ENCODE measurements around the gene CFAP100. TPM values are rescaled to one million over a fixed set of nuclear protein-coding genes. Genes with fewer than 3 reads are reported as not detected.

The CFAP100 gene
- total RNA-seq, 1 donor from 2014 or later, result not detected

GRCh38 chr3:126452213-126452612, 57.5 kb downstream of the CFAP100 start:
- peaks cover 5% of the 10 kb centered on the region for H3K36me3 Mint-ChIP-seq (ENCODE audit: low read depth, unreplicated experiment)
- no peak overlapping the region for H3K27ac Mint-ChIP-seq (ENCODE audit: unreplicated experiment)
- Histone ChIP-seq H4K20me1 (ENCODE audit: insufficient read depth, low read length) (peaks cover 50% of the 10 kb centered on the region), H3K27ac (ENCODE audit: low read depth, low read length) (no peak overlapping the region), H3K4me2 (ENCODE audit: low read length) (no peak overlapping the region), H3K27me3 (ENCODE audit: insufficient read depth, low read length) (no peaks in the 10 kb centered on the region), H3K36me3 (ENCODE audit: insufficient read depth, low read length) (peaks cover 12% of the 10 kb centered on the region), H3K4me3 (ENCODE audit: insufficient read depth, low read depth, low read length) (no peak overlapping the region), H3K9me3 (ENCODE audit: insufficient read depth, low read depth, low read length) (no peaks in the 10 kb centered on the region), H3K9ac (ENCODE audit: low read length) (no peak overlapping the region), H2AFZ (ENCODE audit: low read depth, low read length) (no peak overlapping the region), H3K4me1 (ENCODE audit: insufficient read depth, low read length) (no peaks in the 10 kb centered on the region), H3K79me2 (ENCODE audit: insufficient read depth, low read length) (peaks cover 15% of the 10 kb centered on the region)
- H3K4me1 Mint-ChIP-seq (ENCODE audit: low read depth, unreplicated experiment), result peaks cover 4% of the 10 kb centered on the region
- no peak for TF ChIP-seq EZH2 (IDR thresholded peaks at IDR 0.05; ENCODE audit: insufficient read depth, low read length)
- no peak for TF ChIP-seq CTCF (IDR thresholded peaks at IDR 0.05; ENCODE audit: insufficient read depth, low read depth, low read length)
- H3K4me3 Mint-ChIP-seq (ENCODE audit: unreplicated experiment), result no peak overlapping the region
- no peaks in the 10 kb centered on the region for H3K27me3 Mint-ChIP-seq (ENCODE audit: low read depth, unreplicated experiment)
- DNase-seq (ENCODE audit: low read depth) (no peak), FAIRE-seq (no peak)
- H3K9me3 Mint-ChIP-seq (ENCODE audit: unreplicated experiment), result no peaks in the 10 kb centered on the region

GRCh38 chr3:126454025-126454424, 59.3 kb downstream of the CFAP100 start:
- Histone ChIP-seq H3K27ac (ENCODE audit: low read depth, low read length) (no peak overlapping the region), H3K79me2 (ENCODE audit: insufficient read depth, low read length) (peaks cover 24% of the 10 kb centered on the region), H4K20me1 (ENCODE audit: insufficient read depth, low read length) (peaks cover 63% of the 10 kb centered on the region), H3K4me3 (ENCODE audit: insufficient read depth, low read depth, low read length) (no peak overlapping the region), H3K9ac (ENCODE audit: low read length) (no peak overlapping the region), H3K36me3 (ENCODE audit: insufficient read depth, low read length) (peaks cover 14% of the 10 kb centered on the region), H3K4me1 (ENCODE audit: insufficient read depth, low read length) (no peaks in the 10 kb centered on the region), H3K27me3 (ENCODE audit: insufficient read depth, low read length) (no peaks in the 10 kb centered on the region), H3K9me3 (ENCODE audit: insufficient read depth, low read depth, low read length) (no peaks in the 10 kb centered on the region), H2AFZ (ENCODE audit: low read depth, low read length) (no peak overlapping the region), H3K4me2 (ENCODE audit: low read length) (no peak overlapping the region)
- DNase-seq (ENCODE audit: low read depth) (no peak), FAIRE-seq (no peak)
- peaks cover 5% of the 10 kb centered on the region for H3K36me3 Mint-ChIP-seq (ENCODE audit: low read depth, unreplicated experiment)
- H3K27me3 Mint-ChIP-seq (ENCODE audit: low read depth, unreplicated experiment), result no peaks in the 10 kb centered on the region
- no peak overlapping the region for H3K4me3 Mint-ChIP-seq (ENCODE audit: unreplicated experiment)
- TF ChIP-seq EZH2 (IDR thresholded peaks at IDR 0.05; ENCODE audit: insufficient read depth, low read length), result no peak
- TF ChIP-seq CTCF (IDR thresholded peaks at IDR 0.05; ENCODE audit: insufficient read depth, low read depth, low read length), result no peak
- H3K4me1 Mint-ChIP-seq (ENCODE audit: low read depth, unreplicated experiment), result peaks cover 4% of the 10 kb centered on the region
- H3K27ac Mint-ChIP-seq (ENCODE audit: unreplicated experiment), result no peak overlapping the region
- H3K9me3 Mint-ChIP-seq (ENCODE audit: unreplicated experiment), result no peaks in the 10 kb centered on the region

GRCh38 chr3:126454437-126455198, 59.9 kb downstream of the CFAP100 start:
- Histone ChIP-seq H3K79me2 (ENCODE audit: insufficient read depth, low read length) (peaks cover 26% of the 10 kb centered on the region), H3K9ac (ENCODE audit: low read length) (no peak overlapping the region), H3K27ac (ENCODE audit: low read depth, low read length) (no peak overlapping the region), H3K4me2 (ENCODE audit: low read length) (no peak overlapping the region), H4K20me1 (ENCODE audit: insufficient read depth, low read length) (peaks cover 67% of the 10 kb centered on the region), H3K36me3 (ENCODE audit: insufficient read depth, low read length) (peaks cover 20% of the 10 kb centered on the region), H3K4me3 (ENCODE audit: insufficient read depth, low read depth, low read length) (no peak overlapping the region), H3K27me3 (ENCODE audit: insufficient read depth, low read length) (no peaks in the 10 kb centered on the region), H3K4me1 (ENCODE audit: insufficient read depth, low read length) (no peaks in the 10 kb centered on the region), H2AFZ (ENCODE audit: low read depth, low read length) (no peak overlapping the region), H3K9me3 (ENCODE audit: insufficient read depth, low read depth, low read length) (no peaks in the 10 kb centered on the region)
- Mint-ChIP-seq H3K27me3 (ENCODE audit: low read depth, unreplicated experiment) (no peaks in the 10 kb centered on the region), H3K4me1 (ENCODE audit: low read depth, unreplicated experiment) (peaks cover 4% of the 10 kb centered on the region), H3K9me3 (ENCODE audit: unreplicated experiment) (no peaks in the 10 kb centered on the region), H3K36me3 (ENCODE audit: low read depth, unreplicated experiment) (peaks cover 3% of the 10 kb centered on the region), H3K4me3 (ENCODE audit: unreplicated experiment) (no peak overlapping the region), H3K27ac (ENCODE audit: unreplicated experiment) (no peak overlapping the region)
- no peak for TF ChIP-seq CTCF (IDR thresholded peaks at IDR 0.05; ENCODE audit: insufficient read depth, low read depth, low read length)
- no peak for TF ChIP-seq EZH2 (IDR thresholded peaks at IDR 0.05; ENCODE audit: insufficient read depth, low read length)
- no peak for DNase-seq (ENCODE audit: low read depth)
- no peak for FAIRE-seq
